H1 (cell line): ENCODE results near the gene NAP1L1. TPM values are rescaled to one million over a fixed set of nuclear protein-coding genes. Genes with fewer than 3 reads are reported as not detected.

ENCODE experiments used
- polyA plus RNA-seq, 7 experiments: library from polyadenylated mRNA; depleted of rRNA in 3 of 7; stranded (reverse) in 5 of 7; unstranded in 2 of 7; fragments of >200 nt in 5 of 7; fragments of 200-250 nt in 2 of 7; gene quantifications; 1 replicate in 5 of 7; 2 replicates in 1 of 7; 4 replicates in 1 of 7; pipeline versions ENCODE4 v1.2.1 to v1.2.3, GENCODE V29; 2011 to 2013; ENCODE audit warnings: missing spikeins in 2 of 7, mixed read lengths in 2 of 7
- total RNA-seq: library from RNA; stranded (reverse); fragmentation: NEBNext Ultra II Directional; extraction: Animal tissue kit (Norgen Biotek cat#: 25700); gene quantifications from 2 replicates; pipeline ENCODE4 v1.2.1, GENCODE V29; 2021
- TF ChIP-seq, protein P1 (sequence below): fragments of 300-600 bp; sonication (generic); IDR thresholded peaks from 2 replicates; pipeline ENCODE4 v1.7.1; 2012; ENCODE audit warnings: low read length, moderate library complexity, mild to moderate bottlenecking, inconsistent platforms; ENCODE audit not compliant: insufficient replicate concordance

NAP1L1 gene
- total and polyA plus RNA-seq, 2 of the 8 experiments (the other 6 are each of a cell fraction or from before 2014, with no cell fraction given): 202 to 1,159 TPM

DNA sequence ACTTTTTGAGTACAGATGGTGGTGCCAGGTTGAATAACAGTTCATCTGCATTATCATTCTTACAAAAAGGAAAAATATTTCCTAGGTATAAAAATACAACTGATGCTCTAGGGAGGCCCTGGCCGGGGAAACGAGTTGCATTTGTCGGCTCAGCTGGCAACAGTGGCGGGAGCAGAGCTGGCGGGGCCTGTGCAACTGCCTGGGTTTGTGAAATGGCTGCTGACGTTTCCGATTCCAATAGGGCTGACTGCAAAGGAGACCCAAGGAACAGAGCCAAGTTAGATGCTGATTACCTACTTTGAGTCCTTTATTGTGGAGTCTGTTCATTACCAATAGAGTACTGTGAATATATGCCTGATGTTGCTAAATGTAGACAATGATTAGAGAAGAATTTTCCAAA is 27.2 kb downstream of the NAP1L1 start (continued):
- TF ChIP-seq, protein P1, sequence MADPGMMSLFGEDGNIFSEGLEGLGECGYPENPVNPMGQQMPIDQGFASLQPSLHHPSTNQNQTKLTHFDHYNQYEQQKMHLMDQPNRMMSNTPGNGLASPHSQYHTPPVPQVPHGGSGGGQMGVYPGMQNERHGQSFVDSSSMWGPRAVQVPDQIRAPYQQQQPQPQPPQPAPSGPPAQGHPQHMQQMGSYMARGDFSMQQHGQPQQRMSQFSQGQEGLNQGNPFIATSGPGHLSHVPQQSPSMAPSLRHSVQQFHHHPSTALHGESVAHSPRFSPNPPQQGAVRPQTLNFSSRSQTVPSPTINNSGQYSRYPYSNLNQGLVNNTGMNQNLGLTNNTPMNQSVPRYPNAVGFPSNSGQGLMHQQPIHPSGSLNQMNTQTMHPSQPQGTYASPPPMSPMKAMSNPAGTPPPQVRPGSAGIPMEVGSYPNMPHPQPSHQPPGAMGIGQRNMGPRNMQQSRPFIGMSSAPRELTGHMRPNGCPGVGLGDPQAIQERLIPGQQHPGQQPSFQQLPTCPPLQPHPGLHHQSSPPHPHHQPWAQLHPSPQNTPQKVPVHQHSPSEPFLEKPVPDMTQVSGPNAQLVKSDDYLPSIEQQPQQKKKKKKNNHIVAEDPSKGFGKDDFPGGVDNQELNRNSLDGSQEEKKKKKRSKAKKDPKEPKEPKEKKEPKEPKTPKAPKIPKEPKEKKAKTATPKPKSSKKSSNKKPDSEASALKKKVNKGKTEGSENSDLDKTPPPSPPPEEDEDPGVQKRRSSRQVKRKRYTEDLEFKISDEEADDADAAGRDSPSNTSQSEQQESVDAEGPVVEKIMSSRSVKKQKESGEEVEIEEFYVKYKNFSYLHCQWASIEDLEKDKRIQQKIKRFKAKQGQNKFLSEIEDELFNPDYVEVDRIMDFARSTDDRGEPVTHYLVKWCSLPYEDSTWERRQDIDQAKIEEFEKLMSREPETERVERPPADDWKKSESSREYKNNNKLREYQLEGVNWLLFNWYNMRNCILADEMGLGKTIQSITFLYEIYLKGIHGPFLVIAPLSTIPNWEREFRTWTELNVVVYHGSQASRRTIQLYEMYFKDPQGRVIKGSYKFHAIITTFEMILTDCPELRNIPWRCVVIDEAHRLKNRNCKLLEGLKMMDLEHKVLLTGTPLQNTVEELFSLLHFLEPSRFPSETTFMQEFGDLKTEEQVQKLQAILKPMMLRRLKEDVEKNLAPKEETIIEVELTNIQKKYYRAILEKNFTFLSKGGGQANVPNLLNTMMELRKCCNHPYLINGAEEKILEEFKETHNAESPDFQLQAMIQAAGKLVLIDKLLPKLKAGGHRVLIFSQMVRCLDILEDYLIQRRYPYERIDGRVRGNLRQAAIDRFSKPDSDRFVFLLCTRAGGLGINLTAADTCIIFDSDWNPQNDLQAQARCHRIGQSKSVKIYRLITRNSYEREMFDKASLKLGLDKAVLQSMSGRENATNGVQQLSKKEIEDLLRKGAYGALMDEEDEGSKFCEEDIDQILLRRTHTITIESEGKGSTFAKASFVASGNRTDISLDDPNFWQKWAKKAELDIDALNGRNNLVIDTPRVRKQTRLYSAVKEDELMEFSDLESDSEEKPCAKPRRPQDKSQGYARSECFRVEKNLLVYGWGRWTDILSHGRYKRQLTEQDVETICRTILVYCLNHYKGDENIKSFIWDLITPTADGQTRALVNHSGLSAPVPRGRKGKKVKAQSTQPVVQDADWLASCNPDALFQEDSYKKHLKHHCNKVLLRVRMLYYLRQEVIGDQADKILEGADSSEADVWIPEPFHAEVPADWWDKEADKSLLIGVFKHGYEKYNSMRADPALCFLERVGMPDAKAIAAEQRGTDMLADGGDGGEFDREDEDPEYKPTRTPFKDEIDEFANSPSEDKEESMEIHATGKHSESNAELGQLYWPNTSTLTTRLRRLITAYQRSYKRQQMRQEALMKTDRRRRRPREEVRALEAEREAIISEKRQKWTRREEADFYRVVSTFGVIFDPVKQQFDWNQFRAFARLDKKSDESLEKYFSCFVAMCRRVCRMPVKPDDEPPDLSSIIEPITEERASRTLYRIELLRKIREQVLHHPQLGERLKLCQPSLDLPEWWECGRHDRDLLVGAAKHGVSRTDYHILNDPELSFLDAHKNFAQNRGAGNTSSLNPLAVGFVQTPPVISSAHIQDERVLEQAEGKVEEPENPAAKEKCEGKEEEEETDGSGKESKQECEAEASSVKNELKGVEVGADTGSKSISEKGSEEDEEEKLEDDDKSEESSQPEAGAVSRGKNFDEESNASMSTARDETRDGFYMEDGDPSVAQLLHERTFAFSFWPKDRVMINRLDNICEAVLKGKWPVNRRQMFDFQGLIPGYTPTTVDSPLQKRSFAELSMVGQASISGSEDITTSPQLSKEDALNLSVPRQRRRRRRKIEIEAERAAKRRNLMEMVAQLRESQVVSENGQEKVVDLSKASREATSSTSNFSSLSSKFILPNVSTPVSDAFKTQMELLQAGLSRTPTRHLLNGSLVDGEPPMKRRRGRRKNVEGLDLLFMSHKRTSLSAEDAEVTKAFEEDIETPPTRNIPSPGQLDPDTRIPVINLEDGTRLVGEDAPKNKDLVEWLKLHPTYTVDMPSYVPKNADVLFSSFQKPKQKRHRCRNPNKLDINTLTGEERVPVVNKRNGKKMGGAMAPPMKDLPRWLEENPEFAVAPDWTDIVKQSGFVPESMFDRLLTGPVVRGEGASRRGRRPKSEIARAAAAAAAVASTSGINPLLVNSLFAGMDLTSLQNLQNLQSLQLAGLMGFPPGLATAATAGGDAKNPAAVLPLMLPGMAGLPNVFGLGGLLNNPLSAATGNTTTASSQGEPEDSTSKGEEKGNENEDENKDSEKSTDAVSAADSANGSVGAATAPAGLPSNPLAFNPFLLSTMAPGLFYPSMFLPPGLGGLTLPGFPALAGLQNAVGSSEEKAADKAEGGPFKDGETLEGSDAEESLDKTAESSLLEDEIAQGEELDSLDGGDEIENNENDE: no peak
- TF ChIP-seq, all 59 proteins: peak for 0
